HUDEP-2 (cell line): ENCODE results near the gene ST3GAL5.
"Not testable (repeated sequence)": the region's sequence is repeated elsewhere in the genome, so short reads cannot be mapped to it uniquely, and the experiment has no call there.

Source experiments
- DNase-seq, 76 experiments: peaks; one replicate each; lab custom pipeline; 2025; ENCODE audit not compliant: unreplicated experiment in 76 of 76; lab: John Stamatoyannopoulos, UW

ST3GAL5 gene

DNA sequence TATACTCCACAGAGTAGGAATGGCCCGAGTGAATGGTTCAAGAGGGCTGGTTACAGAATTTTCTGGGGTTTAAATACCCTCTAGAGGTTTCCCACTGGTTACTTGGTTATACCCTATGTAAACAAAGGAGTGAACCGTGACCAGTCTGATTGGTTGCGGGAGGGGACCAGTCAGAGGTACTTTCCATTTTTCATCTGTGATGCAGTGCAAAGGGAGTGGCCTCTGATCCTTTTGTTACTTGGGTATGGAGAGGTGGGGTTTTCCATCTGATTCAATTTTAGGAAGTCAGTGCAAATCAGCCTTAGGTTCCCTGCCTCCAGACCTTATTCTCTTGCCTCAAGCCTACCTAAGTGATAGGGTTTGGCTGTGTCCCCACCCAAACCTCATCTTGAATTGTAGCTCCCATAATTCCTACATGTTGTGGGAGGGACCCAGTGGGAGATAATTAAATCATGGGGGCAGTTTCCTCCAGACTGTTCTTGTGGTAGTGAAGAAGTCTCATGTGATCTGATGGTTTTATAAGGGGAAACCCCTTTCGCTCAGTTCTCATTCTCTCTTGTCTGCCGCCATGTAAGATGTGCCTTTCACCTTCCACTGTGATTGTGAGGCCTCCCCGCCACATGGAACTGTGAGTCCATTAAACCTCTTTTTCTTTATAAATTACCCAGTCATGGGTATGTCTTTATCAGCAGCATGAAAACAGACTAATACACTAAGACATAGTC lies 5.9 kb upstream of the ST3GAL5 start:
- not testable (repeated sequence) for DNase-seq

DNA sequence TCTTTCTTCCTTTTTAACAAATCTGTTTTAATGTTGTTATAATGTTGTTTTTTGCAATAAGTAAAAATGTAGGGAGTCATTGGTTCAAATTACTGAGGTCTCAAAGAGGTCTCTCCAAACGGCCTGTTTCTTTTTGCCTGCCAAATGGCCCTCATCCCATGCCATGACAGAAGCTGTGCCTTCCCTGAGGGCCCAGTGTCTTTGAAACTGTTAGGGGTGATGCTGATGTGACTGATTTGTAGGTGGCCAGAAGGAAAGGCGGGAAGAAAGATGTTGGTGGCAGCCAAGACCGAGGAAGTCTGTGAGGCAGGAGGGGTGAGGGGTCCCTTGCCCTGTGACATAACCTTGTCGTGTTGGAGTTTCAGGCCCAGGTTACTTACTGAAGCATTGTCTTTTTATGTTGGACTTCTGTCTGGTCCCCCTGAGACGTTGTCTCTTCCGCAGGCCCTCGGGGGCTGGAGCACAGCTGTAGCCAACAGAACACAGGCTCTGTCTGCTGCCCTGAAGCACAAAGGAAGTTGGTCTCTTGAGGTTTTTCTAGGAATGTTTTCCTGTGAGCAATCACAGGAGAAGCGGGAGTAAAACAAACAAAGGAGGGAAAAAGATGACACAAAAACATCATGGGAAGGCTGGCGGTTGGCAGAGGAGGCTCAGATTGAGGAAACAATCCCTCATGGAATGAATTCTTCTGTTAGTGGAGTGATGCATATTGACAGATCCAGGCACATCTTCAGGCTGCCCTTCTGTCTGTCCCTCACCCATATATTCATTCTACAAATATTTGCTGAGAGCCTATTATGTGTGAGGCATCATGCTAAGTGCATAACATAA lies 4.9 kb upstream of the ST3GAL5 start:
- no peak for DNase-seq

DNA sequence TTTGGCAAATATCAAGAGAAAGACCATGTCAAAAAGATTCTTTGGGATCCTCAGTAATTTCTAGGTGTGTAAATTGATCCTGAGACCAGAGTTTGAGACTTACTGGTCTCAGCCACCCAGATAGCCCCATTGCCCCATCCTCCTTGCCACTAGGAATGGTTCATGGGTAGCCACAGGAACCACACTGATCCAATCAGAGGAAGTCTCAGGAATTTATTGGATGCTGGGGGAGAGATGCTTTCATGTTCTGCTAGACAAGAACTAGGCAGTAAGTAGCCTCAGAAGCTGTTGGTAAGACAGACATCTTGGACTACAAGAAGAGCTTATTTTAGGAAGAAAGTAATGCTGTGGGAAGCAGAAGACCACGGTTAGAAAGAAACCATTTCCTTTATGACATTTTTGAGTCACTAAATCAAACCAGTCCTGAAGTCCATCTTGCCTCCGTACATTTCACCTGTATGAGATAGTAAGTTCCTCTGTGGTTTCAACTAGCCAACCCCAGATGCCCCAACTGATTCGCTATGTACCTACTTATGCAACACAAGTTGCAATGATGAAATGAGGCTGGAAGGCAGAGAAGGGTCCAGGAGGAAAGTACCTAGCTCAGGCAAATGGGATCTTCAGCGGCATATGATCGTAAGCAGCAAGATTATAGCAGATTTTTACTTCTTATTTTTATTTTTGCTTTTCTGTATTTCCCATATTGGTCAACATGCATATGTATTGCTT lies 3.6 kb upstream of the ST3GAL5 start:
- DNase-seq, result no peak

DNA sequence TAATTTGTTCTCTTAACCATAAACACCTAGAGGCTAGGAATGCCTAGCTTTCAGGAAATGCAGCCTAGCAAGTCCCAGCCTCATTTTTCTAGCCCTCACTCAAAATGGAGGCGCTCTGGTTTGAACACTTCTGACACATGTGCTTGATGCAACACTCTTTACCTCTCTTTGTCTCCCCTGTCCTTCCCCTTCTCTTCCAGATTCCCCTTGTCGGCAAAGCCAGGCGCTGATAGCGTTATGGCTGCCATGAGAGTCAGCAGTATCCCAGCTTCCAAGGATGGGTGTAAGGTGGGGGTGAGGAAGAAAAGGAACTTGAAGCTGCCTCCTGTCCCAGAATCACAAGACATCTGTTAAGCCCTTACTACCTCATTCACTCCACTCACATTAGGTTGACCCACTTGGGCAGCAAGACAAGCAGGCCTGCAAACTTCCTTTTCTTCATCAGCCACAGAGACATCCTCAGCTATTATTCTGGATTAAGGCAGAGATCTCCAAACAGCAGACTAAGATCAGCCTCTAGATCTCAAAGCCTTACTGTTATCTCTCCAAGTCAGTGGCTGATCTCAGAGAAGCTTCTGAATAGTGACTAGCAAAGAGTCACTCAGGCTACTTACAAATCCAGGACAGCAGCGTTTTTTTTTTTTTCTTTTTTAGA lies 1.9 kb upstream of the ST3GAL5 start:
- peak in 2 of 76 experiments; percentile 5 to 11 for DNase-seq

DNA sequence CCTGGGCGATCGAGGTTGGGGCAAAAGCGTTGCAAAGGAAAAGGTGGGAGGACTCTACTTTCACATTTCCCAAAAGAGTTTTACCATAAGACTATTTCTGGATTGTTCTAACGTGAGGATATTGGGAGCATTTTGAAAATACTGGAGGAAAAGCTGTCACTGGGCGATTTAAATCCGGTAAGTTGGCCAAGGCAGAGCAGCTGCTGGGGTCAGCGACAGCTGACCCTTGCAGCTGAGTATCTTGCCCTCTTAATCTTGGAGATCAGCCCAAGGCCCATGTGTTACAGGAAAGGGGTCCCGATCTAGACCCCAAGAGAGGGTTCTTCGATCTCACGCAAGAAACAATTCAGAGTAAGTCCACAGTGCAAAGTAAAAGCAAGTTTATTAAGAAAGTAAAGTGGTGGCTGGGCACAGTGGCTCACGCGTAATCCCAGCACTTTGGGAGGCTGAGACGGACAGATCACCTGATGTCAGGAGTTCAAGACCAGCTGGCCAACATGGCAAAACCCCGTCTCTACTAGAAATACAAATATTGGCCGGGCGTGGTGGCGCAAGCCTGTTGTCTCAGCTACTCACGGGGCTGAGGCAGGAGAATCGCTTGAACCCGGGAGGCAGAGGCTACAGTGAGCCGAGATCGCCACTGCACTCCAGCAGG lies 964 bp upstream of the ST3GAL5 start:
- DNase-seq, result no peak

DNA sequence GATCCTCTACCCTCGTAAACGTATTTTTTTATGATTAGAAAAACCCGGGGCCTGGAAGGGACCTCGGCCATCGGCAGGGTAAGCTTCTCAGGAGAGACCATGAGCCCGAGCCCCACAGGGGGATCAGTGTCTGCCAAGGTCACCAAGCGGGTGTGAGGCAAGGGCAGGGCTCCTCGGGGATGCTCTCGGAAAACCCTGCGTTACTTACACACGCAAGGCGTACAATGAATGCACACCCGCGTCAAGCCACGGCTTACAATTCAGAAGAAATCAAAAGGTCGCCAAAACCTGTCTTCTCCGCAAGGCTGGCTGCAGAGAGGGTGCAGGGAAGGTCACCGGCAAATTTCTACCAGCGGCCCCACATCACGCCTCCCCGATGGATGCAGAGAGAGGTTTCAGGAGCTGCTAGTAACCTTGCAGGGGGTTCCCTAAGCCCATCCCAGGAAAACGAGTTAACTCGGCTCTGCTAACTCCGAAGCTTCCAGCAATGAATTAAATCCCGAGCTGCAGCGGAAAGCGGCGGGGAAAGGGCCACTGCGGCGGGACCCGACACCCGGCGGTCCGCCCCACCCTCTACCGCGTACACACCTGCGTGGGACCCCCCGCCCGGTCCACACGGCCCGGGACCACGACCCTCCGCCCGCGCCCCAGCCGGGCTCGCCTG lies 638 bp downstream of the ST3GAL5 start:
- DNase-seq, result peak in 1 of 76 experiments; percentile 7

DNA sequence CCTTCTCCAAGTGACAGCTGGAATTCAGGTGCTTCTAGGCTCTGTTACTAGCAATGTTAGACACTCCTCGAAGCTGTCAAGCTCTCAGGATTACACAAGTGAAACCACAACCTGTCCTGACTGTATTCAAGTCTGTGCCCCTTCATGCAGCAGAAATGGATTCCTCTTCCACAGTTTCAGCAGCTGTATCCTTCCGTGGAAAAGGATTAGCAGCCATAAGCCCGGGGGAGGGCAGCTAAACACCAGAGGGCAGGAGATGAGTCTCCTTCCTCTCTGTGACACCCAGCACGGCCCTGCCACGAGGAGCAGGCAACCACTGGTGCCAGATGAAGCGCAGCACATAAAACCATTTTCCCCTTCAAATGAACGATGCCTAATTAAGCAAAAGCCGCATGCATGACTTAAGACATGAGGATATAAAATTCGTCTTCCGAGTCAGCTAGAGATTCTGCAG lies 1.2 kb downstream of the ST3GAL5 start:
- peak in 12 of 76 experiments; percentile 1 to 33 (median 6) for DNase-seq

DNA sequence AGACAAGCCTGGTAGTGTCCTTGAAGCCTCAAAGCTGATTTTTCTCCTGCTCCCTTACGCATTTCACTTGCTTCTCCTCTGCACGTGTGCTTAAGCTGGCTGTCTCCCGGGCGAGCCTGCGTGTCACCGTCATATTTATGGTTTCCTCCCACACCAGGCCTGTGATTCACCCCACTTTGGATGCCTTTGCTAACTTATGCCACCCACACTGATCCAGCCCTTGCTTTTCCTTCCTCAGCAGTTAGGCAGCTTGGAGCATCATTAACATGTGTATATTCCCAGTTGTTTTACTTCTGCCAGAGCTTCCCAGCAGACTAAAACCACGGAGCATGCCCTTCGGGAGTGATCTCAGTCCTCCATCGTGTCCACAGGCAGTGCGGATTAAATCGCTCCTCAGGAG lies 2.2 kb downstream of the ST3GAL5 start:
- DNase-seq, result no peak

DNA sequence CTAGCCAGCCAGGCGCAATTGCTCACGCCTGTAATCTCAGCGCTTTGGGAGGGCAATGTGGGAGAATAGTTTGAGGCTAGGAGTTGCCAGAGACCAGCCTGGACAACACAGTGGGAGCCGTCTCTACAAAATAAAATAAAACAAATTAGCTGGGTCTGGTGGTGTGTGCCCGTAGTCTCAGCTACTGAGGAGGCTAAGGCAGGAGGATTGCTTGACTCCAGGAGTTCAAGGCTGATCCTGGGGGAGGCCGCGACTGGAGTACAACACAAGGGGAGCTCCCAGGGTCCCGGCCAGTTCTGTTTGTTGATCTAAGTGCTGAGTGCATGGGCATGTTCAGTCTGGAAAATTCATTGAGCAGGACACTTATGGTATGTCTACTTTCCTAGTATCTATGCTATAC lies 2.6 kb downstream of the ST3GAL5 start:
- DNase-seq, result no peak

DNA sequence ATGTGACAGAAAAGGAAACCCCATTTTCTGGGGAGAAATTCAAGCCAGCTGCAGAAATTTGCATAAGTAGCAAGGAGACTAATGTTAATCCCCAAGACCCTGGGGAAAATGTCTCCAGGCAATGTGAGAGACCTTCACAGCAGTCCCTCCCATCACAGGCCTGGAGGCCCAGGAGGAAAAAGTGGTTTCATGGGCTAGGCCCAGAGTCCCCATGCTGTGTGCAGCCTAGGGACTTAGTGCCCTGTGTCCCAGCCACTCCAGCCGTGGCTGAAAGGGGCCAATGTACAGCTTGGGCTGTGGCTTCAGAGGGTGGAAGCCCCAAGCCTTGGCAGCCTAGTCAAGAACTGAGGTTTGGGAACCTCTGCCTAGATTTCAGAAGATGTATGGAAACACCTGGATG lies 7.0 kb downstream of the ST3GAL5 start:
- not testable (repeated sequence) for DNase-seq

DNA sequence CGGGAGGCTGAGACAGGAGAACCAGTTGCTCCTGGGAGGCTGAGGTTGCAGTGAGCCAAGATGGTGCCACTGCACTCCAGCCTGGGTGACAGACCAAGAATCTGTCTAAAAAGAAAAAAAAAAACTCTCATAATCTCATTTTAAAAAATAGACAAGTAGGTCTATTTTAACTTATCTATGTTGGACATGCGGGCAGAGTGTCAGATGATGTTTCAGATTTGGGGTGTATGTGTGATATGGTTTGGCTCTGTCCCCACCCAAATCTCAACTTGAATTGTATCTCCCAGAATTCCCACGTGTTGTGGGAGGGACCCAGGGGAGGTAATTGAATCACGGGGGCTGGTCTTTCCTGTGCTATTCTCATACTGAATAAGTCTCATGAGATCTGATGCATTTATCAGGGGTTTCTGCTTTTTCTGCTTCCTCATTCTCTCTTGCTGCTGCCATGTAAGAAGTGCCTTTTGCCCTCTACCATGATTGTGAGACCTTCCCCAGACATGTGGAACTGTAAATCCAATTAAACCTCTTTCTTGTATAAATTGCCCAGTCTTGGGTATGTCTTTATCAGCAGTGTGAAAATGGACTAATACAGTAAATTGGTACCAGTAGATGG lies 8.0 kb downstream of the ST3GAL5 start:
- not testable (repeated sequence) for DNase-seq

DNA sequence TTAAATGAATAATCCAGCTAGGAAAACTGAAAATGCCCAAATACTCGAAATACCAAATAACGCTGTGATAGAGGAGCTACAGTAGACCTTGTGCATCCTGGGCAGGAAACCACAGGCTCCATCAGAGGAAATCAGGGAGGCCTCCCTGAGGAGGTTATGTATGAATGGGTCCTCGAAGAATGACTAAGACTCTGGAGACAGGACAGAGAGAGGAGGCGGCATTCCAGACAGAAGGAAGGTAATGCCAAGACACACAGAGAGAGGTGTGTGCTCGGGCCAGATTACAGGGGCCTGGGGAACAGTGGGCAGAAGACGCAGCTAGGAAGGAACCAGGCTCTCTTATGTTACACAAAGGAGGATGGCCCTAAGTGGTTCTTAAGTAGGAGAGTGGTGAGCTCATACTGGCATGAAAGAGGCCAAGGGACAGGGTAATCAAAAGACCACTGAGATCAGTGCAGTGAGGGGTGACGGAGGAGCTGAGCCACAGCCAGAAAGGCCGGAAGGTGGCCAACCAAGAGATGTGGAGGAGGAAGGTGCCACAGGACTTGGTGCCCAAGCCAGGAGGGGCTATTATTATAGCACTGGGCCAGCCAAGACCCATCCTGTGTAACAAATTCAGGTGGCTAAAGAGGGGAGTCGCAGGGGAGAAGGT lies 9.9 kb downstream of the ST3GAL5 start:
- DNase-seq, result no peak

DNA sequence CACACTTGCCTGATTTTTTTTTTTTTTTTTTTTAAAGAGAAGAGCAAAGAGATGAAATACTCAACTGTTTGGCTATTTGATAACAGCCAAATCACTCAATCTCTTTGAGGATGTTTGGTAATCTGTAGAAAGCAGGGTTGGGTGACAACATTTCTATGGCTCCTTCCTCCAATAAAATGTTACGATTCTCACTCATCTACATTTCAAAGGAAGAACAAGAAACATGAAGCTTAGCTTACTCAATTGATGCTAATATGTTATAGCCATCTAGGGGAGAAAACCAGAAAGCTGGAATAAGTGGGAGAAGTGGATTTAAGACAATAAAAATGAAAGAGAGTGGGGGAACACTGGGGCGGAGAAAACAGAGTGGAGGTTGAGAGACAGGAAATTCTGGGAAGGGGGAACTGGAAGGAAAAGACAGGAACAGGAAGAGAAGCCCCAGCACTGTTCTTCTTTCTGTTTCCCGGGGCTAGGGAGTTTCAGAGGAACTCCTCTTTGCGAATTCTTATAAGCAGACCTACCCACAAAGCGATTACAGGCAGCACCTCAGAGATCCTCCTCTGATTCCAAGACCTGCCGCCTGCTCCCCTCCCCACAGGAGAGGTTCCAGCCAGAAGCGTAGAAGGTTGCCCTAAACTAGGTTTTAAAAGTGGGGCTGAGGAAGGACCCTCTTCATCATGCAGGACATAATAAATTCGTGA lies 13.3 kb downstream of the ST3GAL5 start:
- DNase-seq, result no peak

DNA sequence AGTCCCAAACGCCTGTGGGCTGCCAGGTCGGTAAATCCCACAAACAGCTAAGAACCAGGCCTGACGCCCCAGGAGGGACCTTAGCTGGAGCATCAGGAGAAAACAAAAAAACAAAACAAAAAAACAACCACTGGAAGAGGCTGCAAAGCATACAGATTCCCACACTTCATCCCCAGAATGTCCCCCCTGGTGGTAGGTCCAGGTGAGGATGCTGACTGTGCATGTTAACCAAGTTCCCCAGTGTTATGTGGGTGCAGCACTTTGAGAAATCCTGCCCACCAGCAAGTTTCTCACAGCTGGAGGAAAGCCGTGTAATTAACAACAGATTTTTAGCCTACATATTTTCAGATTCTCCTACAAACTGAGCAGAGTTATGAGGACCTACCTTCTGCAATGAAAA lies 15.1 kb downstream of the ST3GAL5 start:
- DNase-seq, result no peak

DNA sequence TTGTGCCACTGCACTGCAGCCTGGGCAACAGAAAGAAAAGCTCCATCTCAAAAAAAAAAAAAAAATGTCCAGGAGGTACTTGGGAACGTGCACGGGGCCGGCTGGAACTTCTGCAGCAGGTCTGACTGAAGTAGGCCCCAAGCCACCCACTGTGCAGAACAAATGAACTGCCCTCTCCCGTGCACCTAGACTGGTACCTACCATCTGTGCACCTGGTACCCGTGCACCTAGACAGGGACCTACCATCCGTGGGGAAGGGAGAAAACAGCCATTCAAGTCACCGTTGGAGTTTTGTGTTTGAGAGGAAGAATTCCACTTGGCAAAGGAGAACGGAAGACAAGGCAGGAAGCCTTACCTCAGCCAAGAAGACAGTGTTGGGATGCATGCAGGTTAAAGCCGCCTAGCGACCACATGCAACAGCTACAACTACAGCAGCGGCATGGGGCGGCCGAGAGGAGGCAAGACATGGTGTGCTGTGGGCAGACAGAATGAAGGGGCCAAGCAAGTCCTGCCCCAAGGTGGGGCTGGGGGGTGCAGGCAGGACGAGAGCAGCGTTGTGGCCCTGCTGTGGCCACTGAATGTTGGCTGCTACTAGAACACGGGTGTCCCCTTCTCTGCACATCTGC lies 16.1 kb downstream of the ST3GAL5 start:
- no peak for DNase-seq

DNA sequence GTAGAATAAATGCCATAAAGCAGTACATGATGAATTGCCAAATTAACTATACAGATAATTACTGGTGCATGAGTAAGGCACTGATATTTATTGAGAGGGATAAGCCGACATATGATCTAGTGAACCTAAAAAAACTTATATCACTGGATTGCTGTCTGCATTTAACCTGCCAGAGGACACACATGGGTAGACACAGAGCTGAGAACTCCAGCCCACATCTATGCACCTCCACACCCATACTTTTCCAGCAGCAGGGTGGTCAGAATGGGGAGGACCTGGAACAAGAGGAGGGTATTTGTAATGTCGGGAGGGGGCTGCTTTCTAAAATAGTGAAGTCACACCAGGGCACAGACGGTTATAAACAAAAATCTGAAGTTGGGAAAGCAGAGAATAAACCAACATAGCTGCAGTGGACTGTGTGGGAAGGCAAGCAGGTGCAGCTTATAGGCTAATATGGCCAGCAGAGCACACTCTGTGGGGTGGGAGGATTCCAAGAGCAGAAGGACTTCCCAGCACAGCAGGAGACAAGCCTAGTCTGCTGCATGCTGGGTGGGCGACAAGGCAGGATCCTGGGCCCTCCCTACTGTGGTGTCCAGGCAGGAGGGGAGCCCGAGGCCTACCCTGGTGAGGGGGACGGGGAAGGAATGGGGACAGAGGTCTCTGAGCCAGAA lies 17.2 kb downstream of the ST3GAL5 start:
- no peak for DNase-seq

DNA sequence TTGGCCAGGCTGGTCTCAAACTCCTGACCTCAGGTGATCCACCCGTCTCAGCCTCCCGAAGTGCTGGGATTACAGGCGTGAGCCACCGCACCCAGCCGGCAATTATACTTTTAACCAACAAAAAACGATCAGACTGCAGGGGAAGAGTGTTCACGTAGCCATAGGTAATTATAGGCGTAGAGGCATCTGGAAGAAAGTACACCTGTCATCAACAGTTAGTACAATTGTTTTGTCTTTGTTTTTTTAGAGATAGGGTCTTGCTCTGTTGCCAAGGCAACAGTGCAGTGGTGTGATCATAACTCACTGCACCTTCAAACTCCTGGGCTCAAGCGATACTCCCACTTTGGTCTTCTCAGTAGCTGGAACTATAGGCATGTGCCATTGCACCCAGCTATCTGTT lies 20.0 kb downstream of the ST3GAL5 start:
- DNase-seq, result no peak
